ENCODE data around the gene BSCL2.

- TF ChIP-seq CTCF (IDR thresholded peaks at IDR 0.05; ENCODE audit: poor library complexity) (no peak), EZH2 (IDR thresholded peaks at IDR 0.05; ENCODE audit: borderline replicate concordance) (no peak), EZH2phosphoT487 (IDR thresholded peaks at IDR 0.05; ENCODE audit: low read depth, severe bottlenecking, unreplicated experiment) (no peak)
Observed at GRCh38 chr11:62737196-62737595, 30.0 kb upstream of the BSCL2 start.
